Thyroid gland (tissue), 4 donors: Measurements from ENCODE around the gene PRRT1B.

ENCODE experiments used
- CTCF ChIP-seq, 6 experiments: fragments of 200-600 bp in 3 of 6; fragments of 450-650 bp in 3 of 6; sonication (generic) in 3 of 6; IDR thresholded peaks; one replicate each; pipeline ENCODE4 v1.5.1; 2016 to 2019; ENCODE audit warnings: antibody characterized with exemption in 6 of 6, mild to moderate bottlenecking in 2 of 6, inconsistent platforms in 1 of 6, moderate library complexity in 1 of 6
- POLR2A ChIP-seq, 2 donors: fragments of 450-650 bp; IDR thresholded peaks; one replicate each; pipeline ENCODE4 v1.6.1; 2017; ENCODE audit warnings: antibody characterized with exemption in 2 of 2, mild to moderate bottlenecking in 2 of 2, moderate library complexity in 1 of 2

- TF ChIP-seq CTCF (IDR thresholded peaks at IDR 0.05) (no peak), POLR2A (IDR thresholded peaks at IDR 0.05) (no peak)
Measured at GRCh38 chr9:131589124-131589711, 43.9 kb downstream of the PRRT1B start.
